Measurements from ENCODE around the gene DHX34.
"Not testable (repeated sequence)": the region's sequence is repeated elsewhere in the genome, so short reads cannot be mapped to it uniquely, and the experiment has no call there.

DHX34 gene

DNA sequence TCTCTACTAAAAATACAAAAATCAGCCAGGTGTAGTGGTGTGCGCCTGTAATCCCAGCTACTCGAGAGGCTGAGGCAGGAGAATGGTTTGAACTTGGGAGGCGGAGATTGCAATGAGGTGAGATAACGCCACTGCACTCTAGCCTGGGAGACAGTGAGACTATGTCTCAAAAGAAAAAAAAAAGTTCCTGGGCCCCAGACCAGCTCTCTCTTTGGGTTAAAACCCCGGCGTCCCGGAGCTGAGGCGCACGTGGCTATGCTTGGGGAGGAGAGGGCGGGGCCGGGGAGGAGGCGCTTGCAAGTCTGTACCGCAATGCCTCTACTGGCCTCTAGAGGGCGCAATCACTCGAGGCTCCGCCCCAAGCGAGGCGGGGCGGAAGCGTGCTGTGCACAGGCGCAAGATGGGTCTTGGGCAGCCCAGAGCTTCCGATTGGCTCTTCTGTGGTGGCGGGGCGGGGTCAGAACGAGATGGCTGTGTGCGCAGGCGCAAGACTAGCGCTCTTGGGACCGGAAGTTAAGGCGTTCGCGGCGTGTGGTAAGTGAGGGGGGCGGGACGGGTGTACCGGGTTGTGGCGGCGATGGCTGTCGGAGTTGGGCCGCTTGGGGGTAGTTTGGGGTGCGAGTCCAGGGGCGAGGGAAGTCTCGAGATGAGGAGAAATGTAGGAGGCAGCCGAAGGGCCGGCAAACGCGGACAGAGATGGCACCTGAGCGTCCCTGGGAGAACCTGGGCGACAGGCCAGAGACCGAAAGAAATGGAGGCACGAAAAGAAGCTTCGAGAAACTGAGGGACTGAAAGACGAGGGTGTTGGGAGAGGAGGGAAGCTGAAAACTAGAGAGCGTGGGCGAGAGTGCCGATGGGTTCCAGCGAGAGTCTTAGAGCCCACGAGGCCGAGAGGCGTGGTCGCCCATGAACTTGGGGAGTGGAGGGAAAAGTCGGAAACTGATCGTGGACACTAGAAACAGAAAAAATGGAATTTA is at the start of gene DHX34:
TSS of gene DHX34 (plus strand) at position 497 of the 977 bp plus-strand sequence. CDS start 3,716 bp downstream, outside the sequence.
- peak; percentile 95 for DNase-seq

DNA sequence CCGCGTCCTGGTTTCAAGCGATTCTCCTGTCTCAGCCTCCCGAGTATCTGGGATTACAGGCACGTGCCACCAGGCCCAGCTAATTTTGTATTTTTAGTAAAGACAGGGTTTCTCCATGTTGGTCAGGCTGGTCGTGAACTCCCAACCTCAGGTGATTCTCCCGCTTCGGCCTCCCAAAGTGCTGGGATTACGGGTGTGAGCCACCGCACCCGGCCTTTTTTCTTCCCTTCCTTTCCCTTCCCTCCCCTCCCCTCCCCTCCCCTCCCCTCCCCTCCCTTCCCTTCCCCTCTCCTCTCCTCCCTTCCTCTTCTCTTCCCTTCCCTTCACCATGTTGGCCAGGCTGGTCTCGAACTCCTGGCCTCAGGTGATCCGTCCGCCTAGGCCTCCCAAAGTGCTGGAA is 48.2 kb upstream of the DHX34 start:
- not testable (repeated sequence) for DNase-seq

DNA sequence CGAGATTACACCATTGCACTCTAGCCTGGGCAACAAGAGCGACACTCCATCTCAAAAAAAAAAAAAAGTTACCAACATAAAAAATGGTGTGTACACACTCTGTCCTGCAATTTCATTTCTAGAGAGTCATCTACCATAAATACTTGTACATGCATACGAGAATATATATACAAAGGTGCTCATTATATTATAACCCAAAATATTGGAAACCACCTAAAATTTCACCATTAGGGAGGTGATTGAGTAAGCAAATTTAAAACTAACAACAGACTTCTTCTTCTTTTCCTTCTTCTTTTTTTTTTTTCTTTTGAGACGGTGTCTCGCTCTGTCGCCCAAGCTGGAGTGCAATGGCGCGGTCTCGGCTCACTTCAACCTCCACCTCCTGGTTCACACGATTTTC is 46.9 kb upstream of the DHX34 start:
- peak; percentile 14 for DNase-seq

- DNase-seq, result peak; percentile 20
These were observed 45.1 kb upstream of the DHX34 start for GRCh38 chr19:47303966-47304365.

- DNase-seq, result no peak
These were observed 43.8 kb upstream of the DHX34 start for GRCh38 chr19:47305309-47305751.

- DNase-seq, result no peak
These were observed 42.8 kb upstream of the DHX34 start for GRCh38 chr19:47306303-47306702.

- no peak for DNase-seq
These were observed 40.1 kb upstream of the DHX34 start for GRCh38 chr19:47309038-47309437.

GRCh38 chr19:47309608-47310007 is 39.5 kb upstream of the DHX34 start, which contains the start of gene C5AR1:
Gene C5AR1 (plus strand): TSS chr19:47309861. CDS start chr19:47309896, 35 bp downstream.
- DNase-seq, result peak; percentile 37

DNA sequence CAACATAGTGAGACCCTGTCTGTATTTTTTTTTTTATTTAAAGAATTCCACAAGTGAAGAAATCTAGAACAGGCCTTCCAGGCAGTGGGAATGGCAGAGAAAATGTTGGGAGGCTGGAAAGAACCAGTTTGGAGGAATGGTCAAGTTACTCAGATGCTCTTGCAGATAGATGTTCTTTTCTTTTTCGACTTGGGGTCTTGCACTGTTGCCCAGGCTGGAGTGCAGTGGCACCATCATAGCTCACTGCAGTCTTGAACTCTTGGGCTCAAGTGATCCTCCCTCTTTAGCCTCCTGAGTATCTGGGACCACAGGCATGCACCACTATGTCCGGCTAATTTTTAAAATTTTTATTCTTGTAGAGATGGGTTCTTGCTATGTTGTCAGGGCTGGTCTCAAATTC is 38.8 kb upstream of the DHX34 start:
- no peak for DNase-seq

DNA sequence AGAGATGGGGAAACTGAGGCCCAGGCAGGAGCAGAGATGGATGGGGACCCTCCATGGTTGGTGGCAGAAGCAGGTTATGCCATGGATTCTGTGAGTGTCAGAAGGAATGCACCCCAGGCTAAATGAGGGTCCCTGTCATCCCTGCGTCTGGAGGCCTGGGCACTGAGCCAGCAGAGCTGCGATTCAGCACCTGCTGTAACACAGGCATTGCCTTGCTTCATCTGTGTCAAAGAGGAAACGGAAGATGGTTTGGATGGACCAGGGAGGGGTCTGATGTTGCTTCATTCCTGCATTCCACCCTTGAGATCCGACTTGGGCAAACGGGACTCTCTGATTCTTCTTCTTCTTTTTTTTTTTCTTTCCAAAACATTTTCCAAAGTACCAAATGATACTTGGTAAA is 38.3 kb upstream of the DHX34 start:
- DNase-seq, result peak; percentile 82

- DNase-seq, result no peak
These were observed 36.6 kb upstream of the DHX34 start for GRCh38 chr19:47312366-47313006.

DNA sequence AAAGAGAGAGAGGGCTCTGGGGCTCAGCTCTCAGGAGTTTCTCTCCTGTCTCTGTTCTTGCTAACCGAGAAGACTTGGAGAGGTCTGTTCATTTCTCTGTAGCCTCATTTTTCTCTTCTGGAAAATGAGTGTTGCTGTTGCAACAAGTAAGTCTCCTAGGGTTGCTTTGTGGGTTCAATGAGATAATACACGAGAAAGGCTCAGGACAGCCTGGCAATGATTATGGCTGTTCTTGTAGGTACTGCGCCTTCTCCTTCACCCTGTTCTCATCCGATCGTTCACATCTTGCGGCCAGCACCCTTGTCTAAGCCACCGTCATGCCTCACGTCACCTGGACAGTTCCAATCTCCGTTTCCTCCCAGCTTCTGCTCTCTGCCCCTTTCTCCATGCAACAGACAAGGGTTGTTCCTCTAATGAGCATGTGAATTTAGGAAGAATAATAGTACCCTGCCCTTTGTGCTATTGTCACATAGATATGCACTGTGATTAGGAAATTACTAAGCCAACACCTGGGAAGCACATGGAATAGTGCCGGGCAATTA is 35.3 kb upstream of the DHX34 start:
- DNase-seq, result no peak

DNA sequence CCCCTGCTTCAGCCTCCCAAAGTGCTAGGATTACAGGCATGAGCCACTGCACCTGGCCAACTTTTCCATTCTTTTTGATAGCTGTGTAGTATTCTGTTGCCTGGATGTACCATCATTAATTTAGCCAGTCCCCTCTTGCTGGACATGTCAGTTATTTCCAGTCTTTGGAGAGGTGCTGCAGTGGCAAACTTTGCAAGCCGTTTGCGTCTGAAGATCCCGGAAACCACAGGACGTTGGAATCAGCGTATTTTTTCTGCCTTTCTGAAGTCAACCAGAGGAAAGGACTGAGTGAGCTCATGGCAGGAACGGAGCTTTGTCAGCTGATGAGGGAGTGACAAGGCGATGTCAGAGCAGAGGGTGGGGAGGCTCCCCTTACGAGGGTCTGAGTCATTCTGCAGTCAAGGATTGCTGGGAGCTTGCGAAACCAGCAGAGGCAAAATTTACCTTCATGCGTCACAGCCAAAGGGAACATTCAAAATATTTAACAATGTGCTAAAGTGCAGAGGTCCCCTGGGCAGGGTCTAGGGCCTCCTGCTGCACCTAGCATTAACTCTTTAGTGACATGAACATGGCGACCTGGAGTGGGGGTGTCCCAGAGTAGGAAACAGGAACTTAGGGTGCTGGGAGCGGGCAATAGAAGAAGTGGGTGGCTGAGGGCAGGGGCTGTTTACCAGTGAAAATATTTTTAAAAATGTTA is 33.8 kb upstream of the DHX34 start:
- DNase-seq, result peak; percentile 76

DNA sequence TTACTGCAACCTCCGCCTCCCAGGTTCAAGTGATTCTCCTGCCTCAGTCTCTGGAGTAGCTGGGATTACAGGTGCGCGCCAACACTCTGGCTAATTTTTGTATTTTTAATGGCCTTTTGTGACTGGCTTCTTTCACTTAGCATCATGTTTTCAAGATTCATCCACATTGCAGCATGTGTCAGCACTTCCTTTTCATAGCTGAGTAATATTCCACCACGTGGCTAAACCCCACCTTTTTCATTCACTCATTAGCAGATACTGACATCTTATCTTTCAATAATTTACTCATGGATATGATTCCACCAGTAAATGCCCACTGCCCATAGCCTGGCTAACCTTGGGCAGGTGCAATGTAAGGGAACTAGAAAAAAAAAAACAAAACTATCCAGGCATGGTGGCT is 32.6 kb upstream of the DHX34 start:
- no peak for DNase-seq

DNA sequence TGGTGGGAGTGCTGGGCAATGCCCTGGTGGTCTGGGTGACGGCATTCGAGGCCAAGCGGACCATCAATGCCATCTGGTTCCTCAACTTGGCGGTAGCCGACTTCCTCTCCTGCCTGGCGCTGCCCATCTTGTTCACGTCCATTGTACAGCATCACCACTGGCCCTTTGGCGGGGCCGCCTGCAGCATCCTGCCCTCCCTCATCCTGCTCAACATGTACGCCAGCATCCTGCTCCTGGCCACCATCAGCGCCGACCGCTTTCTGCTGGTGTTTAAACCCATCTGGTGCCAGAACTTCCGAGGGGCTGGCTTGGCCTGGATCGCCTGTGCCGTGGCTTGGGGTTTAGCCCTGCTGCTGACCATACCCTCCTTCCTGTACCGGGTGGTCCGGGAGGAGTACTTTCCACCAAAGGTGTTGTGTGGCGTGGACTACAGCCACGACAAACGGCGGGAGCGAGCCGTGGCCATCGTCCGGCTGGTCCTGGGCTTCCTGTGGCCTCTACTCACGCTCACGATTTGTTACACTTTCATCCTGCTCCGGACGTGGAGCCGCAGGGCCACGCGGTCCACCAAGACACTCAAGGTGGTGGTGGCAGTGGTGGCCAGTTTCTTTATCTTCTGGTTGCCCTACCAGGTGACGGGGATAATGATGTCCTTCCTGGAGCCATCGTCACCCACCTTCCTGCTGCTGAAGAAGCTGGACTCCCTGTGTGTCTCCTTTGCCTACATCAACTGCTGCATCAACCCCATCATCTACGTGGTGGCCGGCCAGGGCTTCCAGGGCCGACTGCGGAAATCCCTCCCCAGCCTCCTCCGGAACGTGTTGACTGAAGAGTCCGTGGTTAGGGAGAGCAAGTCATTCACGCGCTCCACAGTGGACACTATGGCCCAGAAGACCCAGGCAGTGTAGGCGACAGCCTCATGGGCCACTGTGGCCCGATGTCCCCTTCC is 28.9 kb upstream of the DHX34 start:
- no peak for DNase-seq

DNA sequence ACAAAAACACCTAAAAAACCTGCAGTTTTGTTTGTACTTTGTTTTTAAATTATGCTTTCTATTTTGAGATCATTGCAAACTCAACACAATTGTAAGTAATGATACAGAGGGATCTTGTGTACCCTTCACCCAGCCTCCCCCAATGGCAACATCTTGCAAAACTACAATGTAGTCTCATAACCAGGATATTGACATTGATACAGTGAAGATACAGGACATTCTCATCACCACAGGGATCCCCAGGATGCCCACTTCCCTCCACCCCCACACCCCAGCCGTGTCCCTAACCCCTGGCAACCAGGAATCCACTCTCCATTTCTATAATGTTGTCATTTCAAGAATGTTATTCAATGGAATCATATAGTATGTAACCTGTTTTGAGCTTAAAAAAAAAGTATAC is 27.5 kb upstream of the DHX34 start:
- no peak for DNase-seq

DNA sequence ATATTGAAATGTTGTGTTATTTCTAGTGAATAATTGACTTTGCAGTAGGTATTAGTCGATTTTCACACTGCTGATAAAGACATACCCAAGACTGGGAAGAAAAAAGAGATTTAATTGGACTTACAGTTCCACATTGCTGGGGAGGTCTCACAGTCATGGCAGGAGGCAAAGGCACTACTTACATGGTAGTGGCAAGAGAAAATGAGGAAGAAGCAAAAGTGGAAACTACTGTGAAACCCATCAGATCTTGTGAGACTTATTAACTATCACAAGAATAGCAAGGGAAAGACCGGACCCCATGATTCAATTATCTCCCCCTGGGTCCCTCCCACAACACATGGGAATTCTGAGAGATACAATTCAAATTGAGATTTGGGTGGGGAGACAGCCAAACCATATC is 27.1 kb upstream of the DHX34 start:
- DNase-seq, result peak; percentile 39

- DNase-seq, result no peak
These were observed 25.7 kb upstream of the DHX34 start for GRCh38 chr19:47323409-47323808.

DNA sequence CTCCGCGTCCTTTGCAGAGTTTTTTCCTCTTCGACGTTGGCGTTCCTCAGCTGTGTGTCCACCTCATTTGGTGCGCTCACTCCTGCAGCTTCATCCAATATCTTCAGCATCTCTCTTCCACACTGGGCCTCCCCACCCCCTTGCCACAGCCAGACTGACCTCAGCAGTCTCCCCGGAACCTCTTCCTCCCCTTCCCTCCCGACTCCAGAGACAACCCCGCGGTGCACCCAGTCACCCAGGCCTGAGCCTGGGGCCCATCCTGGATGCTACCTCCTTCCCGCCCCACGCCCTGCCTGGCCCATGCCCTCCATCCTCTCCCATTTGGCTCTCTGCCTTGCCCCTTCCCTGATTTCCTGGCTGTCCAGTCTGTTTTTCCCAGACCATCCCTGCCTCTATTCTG is 25.2 kb upstream of the DHX34 start:
- DNase-seq, result no peak

GRCh38 chr19:47324502-47324901 is 24.6 kb upstream of the DHX34 start:
- peak; percentile 24 for DNase-seq

- DNase-seq, result no peak
These were observed 18.6 kb upstream of the DHX34 start for GRCh38 chr19:47330466-47330869.

DNA sequence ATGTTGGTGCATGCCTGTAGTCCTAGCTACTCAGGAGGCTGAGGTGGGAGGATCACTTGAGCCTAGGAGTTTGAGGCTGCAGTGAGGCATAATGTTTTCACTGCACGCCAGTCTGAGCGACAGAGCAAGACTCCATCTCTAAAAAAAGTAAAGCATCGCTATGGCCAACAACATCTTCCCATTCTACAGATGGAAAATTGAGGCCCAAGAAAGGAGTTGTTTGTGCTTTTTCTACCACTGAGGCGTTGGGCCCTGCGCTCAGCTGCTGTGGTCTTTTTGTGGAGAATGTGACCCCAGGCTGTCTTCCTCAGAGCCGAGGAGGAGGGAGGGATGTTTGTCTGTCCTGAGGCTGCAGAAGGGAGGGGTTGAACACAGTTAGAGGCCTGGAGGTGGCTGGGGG is 17.6 kb upstream of the DHX34 start:
- no peak for DNase-seq

Data from GF-D8 (cell line).